SU-DHL-6 (cell line): ENCODE measurements around the gene ARHGEF28.

Experiments
- H2AFZ ChIP-seq: fragments of 200-600 bp; sonication (generic); 2 replicates; pipeline ENCODE4 v1.6.1; 2014; ENCODE audit warnings: low read depth, mild to moderate bottlenecking, moderate library complexity, mixed read lengths, antibody characterized with exemption, low read length; ENCODE audit not compliant: severe bottlenecking
- H3F3A ChIP-seq: fragments of 200-600 bp; shearing (Covaris generic); 2 replicates; pipeline ENCODE4 v1.6.0; 2016; ENCODE audit warnings: antibody characterized with exemption, mild to moderate bottlenecking; ENCODE audit not compliant: insufficient read depth
- H3K27ac ChIP-seq: fragments of 200-600 bp; sonication (generic); 2 replicates; pipeline ENCODE4 v1.5.1; 2016; ENCODE audit warnings: low read depth, mild to moderate bottlenecking, low read length, moderate library complexity, mixed read lengths
- H3K27me3 ChIP-seq: fragments of 200-600 bp; sonication (generic), shearing (Covaris generic); 2 replicates; pipeline ENCODE4 v1.6.0; 2014; ENCODE audit warnings: mild to moderate bottlenecking, low read length
- H3K36me3 ChIP-seq: fragments of 200-600 bp; sonication (generic); 2 replicates; pipeline ENCODE4 v1.6.1; 2014; ENCODE audit warnings: mild to moderate bottlenecking, low read length, mixed read lengths
- H3K4me2 ChIP-seq: fragments of 300-600, 200-600 bp; shearing (Covaris generic), sonication (generic); 2 replicates; pipeline ENCODE4 v1.6.0; 2014; ENCODE audit warnings: low read length, low read depth, mild to moderate bottlenecking; ENCODE audit not compliant: poor library complexity, severe bottlenecking
- H3K4me3 ChIP-seq: fragments of 200-600 bp; sonication (generic); 2 replicates; pipeline ENCODE4 v1.5.1; 2014; ENCODE audit warnings: antibody characterized with exemption, low read length, mild to moderate bottlenecking, mixed read lengths; ENCODE audit not compliant: insufficient read depth, poor library complexity, severe bottlenecking
- H3K79me2 ChIP-seq: fragments of 200-600 bp; sonication (generic); 2 replicates; pipeline ENCODE4 v1.6.1; 2014; ENCODE audit warnings: mild to moderate bottlenecking, low read length, moderate library complexity; ENCODE audit not compliant: insufficient read depth
- H3K9ac ChIP-seq: fragments of 200-600 bp; sonication (generic); 2 replicates; pipeline ENCODE4 v1.7.0; 2014; ENCODE audit warnings: mild to moderate bottlenecking, low read length
- H3K9me2 ChIP-seq: fragments of 200-600 bp; sonication (generic); replicated peaks from 2 replicates; pipeline ENCODE4 v1.6.1; 2014; ENCODE audit warnings: low read length; ENCODE audit not compliant: insufficient read depth
- H3K9me3 ChIP-seq: fragments of 200-600 bp; sonication (generic); 2 replicates; pipeline ENCODE4 v1.6.1; 2014; ENCODE audit warnings: low read length, mixed read lengths; ENCODE audit not compliant: insufficient read depth
- H4K20me1 ChIP-seq: fragments of 200-600 bp; sonication (generic); 2 replicates; pipeline ENCODE4 v1.6.1; 2014; ENCODE audit warnings: low read depth, mild to moderate bottlenecking, antibody characterized with exemption, low read length, moderate library complexity, mixed read lengths
- EZH2phosphoT487 ChIP-seq: fragments of 200-600 bp; sonication (generic), shearing (Covaris generic); conservative IDR thresholded peaks from 2 replicates; pipeline ENCODE4 v1.6.1; 2018; ENCODE audit warnings: mild to moderate bottlenecking, antibody characterized with exemption, low read length, moderate library complexity, mixed read lengths
- TF ChIP-seq, protein P1 (sequence below): fragments of 200-600 bp; sonication (generic); IDR thresholded peaks from one replicate; pipeline ENCODE4 v1.5.1; 2017; ENCODE audit warnings: antibody characterized with exemption, mild to moderate bottlenecking, low read length, moderate library complexity; ENCODE audit not compliant: insufficient read depth, poor library complexity, severe bottlenecking

Gene ARHGEF28

DNA sequence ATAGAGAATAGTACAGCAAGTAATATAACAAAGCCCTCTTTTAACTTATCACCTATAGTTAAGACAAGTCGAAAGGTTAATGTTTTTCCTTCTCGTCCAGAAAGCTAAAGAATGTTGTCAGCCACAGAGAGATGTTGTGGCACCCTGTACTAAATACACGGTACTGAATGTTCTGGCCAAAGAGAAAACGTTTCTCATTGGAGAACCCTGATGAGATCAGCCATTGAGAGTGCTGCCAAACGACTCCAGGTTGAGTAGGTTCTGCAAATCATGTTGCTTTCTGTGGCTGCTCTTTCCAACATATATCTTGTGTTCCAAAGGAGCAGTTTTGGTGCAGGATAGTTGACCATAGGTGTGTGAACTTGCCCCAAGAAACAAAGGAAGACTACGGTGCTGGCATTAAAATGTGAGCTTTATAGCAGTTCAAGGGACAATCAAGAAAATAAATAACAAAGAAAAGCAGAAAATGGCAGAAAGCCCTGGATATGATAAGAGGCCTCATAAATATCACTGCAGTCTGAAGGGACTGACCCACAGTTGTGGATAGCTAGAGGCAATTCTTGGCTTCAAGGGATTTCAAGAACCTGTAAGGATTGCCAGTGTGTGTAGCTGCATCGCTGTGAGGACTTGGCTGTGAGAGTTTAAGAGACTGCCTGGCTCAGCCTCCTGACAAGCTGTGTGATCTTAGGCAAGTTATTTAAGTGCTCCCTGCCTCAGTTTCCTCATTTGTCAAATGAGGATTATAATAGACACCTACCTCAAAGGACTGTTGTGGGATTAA lies 102.7 kb downstream of the ARHGEF28 start:
- H3K9me2 ChIP-seq: no peaks in the 10 kb centered on the region
- no peaks in the 10 kb centered on the region for H3K36me3 ChIP-seq
- no peak overlapping the region for H2AFZ ChIP-seq
- H3K79me2 ChIP-seq: no peaks in the 10 kb centered on the region
- H3K9me3 ChIP-seq: no peaks in the 10 kb centered on the region; the same call in 1 of the 2 replicates
- TF ChIP-seq, protein P1, sequence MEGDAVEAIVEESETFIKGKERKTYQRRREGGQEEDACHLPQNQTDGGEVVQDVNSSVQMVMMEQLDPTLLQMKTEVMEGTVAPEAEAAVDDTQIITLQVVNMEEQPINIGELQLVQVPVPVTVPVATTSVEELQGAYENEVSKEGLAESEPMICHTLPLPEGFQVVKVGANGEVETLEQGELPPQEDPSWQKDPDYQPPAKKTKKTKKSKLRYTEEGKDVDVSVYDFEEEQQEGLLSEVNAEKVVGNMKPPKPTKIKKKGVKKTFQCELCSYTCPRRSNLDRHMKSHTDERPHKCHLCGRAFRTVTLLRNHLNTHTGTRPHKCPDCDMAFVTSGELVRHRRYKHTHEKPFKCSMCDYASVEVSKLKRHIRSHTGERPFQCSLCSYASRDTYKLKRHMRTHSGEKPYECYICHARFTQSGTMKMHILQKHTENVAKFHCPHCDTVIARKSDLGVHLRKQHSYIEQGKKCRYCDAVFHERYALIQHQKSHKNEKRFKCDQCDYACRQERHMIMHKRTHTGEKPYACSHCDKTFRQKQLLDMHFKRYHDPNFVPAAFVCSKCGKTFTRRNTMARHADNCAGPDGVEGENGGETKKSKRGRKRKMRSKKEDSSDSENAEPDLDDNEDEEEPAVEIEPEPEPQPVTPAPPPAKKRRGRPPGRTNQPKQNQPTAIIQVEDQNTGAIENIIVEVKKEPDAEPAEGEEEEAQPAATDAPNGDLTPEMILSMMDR: no peak
- no peaks in the 10 kb centered on the region for H4K20me1 ChIP-seq
- no peaks in the 10 kb centered on the region for H3F3A ChIP-seq
- H3K4me2 ChIP-seq: no peak overlapping the region
- H3K27me3 ChIP-seq: no peaks in the 10 kb centered on the region
- no peak overlapping the region for H3K9ac ChIP-seq
- no peak overlapping the region for H3K27ac ChIP-seq
- no peak overlapping the region for H3K4me3 ChIP-seq

DNA sequence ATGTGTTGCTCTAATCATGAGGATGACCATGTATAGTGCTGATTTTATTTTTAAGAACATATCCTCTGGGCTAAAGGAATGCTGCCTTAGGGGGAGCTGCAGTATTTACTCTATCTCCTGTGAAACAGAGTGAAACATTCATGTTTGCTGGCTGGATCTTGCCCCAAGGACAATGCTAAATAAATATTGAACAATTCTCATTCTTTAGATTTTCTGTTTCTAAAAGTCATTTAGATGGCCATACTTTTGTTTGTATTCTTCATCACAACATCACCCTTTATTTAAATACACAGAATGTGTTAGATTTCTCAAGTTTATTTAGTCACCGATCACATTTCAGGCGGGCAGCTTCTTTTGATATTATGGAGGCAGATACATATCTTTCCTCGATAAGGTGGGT lies 103.3 kb downstream of the ARHGEF28 start:
- no peaks in the 10 kb centered on the region; the same call in 1 of the 2 replicates for H3K9me3 ChIP-seq
- H3K79me2 ChIP-seq: no peaks in the 10 kb centered on the region
- H3F3A ChIP-seq: no peaks in the 10 kb centered on the region
- H3K9me2 ChIP-seq: no peaks in the 10 kb centered on the region
- H3K4me2 ChIP-seq: no peak overlapping the region
- TF ChIP-seq EZH2phosphoT487: no peak
- TF ChIP-seq, protein P1: no peak
- no peak overlapping the region for H3K27ac ChIP-seq
- no peaks in the 10 kb centered on the region for H3K36me3 ChIP-seq
- H4K20me1 ChIP-seq: no peaks in the 10 kb centered on the region
- no peak overlapping the region for H3K4me3 ChIP-seq
- H3K9ac ChIP-seq: no peak overlapping the region
- H2AFZ ChIP-seq: no peak overlapping the region
- H3K27me3 ChIP-seq: no peaks in the 10 kb centered on the region

GRCh38 chr5:73732045-73732444 lies 106.0 kb downstream of the ARHGEF28 start:
- no peak overlapping the region for H3K4me3 ChIP-seq
- H3K4me2 ChIP-seq: no peak overlapping the region

More at GRCh38 chr5:73732045-73732444, 106.0 kb downstream of the ARHGEF28 start:
- Histone ChIP-seq H3K79me2 (no peaks in the 10 kb centered on the region), H4K20me1 (no peaks in the 10 kb centered on the region), H3K27me3 (no peaks in the 10 kb centered on the region), H3K9ac (no peak overlapping the region), H3K36me3 (no peaks in the 10 kb centered on the region), H3K9me2 (no peaks in the 10 kb centered on the region), H3K9me3 (no peaks in the 10 kb centered on the region; the same call in 1 of the 2 replicates), H3K27ac (no peak overlapping the region), H3F3A (no peaks in the 10 kb centered on the region), H2AFZ (no peak overlapping the region)
- no peak for TF ChIP-seq EZH2phosphoT487
- TF ChIP-seq, protein P1: no peak
